ENCODE measurements around the gene AP1S3.
"Not testable (repeated sequence)": the region's sequence is repeated elsewhere in the genome, so short reads cannot be mapped to it uniquely, and the experiment has no call there.

AP1S3 gene

DNA sequence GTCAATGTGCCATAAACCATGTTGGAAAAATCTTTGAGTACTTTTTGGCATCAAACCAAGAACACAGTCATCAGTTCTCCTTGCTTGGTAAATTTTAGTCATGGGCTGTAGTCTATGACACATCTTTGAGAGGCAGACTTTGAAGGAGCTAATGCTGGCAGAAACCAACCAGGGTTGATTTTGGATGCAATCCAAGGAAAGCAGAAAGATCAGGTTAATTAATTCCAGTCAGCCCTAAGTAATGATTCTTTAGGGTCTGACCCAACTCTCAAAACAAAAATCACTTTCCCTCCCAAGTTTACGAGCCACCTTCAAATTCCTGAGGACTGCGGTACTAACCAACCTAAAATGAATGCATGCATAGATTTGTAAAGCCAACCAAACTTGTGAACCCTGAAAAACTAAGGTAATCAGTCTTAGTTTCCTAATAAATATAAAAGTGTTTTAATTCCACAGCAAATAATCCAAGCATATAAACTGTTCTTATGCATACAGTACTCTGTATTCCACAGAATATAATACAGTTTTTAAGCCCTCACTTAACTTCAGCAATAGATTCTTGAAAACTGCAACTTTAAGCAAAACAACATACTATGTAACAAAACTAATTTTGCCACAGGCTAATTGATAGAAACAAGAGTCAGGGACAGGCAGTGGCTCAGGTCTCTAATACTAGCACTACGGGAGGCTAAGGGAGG, 22.0 kb downstream of the AP1S3 start:
- no peak overlapping the region for H3K4me2 ChIP-seq (ENCODE audit: low read depth, low read length, poor library complexity, severe bottlenecking)

GRCh38 chr2:223814764-223815163, 22.6 kb downstream of the AP1S3 start:
- H3K4me1 ChIP-seq (ENCODE audit: insufficient read depth, low read length, poor library complexity, severe bottlenecking); H3K4me2 ChIP-seq (ENCODE audit: low read depth, low read length, poor library complexity, severe bottlenecking): not testable (repeated sequence)

More for the DNA sequence above, 22.0 kb downstream of the AP1S3 start:
- no peaks in the 10 kb centered on the region for H3K9me3 ChIP-seq (ENCODE audit: insufficient read depth, low read depth, low read length)
- H3K79me2 ChIP-seq (ENCODE audit: insufficient read depth, low read length) = no peaks in the 10 kb centered on the region
- H3K4me1 ChIP-seq (ENCODE audit: insufficient read depth, low read length, poor library complexity, severe bottlenecking) = no peaks in the 10 kb centered on the region
- H3K4me3 ChIP-seq (ENCODE audit: low read length, poor library complexity, severe bottlenecking) = no peak overlapping the region
- H2AFZ ChIP-seq (ENCODE audit: low read length) = no peak overlapping the region
- no peaks in the 10 kb centered on the region for H4K20me1 ChIP-seq (ENCODE audit: insufficient read depth, low read length, poor library complexity, severe bottlenecking)
- no peaks in the 10 kb centered on the region for H3K27me3 ChIP-seq (ENCODE audit: insufficient read depth, low read length, poor library complexity, severe bottlenecking)
- no peaks in the 10 kb centered on the region for H3K9me2 ChIP-seq (replicated peaks; ENCODE audit: low read depth, low read length)
- H3K36me3 ChIP-seq (ENCODE audit: insufficient read depth, low read length) = no peaks in the 10 kb centered on the region
- no peak overlapping the region for H3K9ac ChIP-seq (ENCODE audit: low read depth, low read length, poor library complexity, severe bottlenecking)
- no peaks in the 10 kb centered on the region for H3F3A ChIP-seq (ENCODE audit: low read depth)
- no peak for TF ChIP-seq EZH2phosphoT487 (IDR thresholded peaks at IDR 0.05; ENCODE audit: borderline replicate concordance)
- TF ChIP-seq, protein P1, sequence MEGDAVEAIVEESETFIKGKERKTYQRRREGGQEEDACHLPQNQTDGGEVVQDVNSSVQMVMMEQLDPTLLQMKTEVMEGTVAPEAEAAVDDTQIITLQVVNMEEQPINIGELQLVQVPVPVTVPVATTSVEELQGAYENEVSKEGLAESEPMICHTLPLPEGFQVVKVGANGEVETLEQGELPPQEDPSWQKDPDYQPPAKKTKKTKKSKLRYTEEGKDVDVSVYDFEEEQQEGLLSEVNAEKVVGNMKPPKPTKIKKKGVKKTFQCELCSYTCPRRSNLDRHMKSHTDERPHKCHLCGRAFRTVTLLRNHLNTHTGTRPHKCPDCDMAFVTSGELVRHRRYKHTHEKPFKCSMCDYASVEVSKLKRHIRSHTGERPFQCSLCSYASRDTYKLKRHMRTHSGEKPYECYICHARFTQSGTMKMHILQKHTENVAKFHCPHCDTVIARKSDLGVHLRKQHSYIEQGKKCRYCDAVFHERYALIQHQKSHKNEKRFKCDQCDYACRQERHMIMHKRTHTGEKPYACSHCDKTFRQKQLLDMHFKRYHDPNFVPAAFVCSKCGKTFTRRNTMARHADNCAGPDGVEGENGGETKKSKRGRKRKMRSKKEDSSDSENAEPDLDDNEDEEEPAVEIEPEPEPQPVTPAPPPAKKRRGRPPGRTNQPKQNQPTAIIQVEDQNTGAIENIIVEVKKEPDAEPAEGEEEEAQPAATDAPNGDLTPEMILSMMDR (conservative IDR thresholded peaks at IDR 0.05; ENCODE audit: low read length) = no peak

GRCh38 chr2:223813329-223813728, 24.1 kb downstream of the AP1S3 start:
- Histone ChIP-seq H3K36me3 (ENCODE audit: insufficient read depth, low read length) (no peaks in the 10 kb centered on the region), H4K20me1 (ENCODE audit: insufficient read depth, low read length, poor library complexity, severe bottlenecking) (no peaks in the 10 kb centered on the region), H3K27me3 (ENCODE audit: insufficient read depth, low read length, poor library complexity, severe bottlenecking) (no peaks in the 10 kb centered on the region), H3K9me2 (replicated peaks; ENCODE audit: low read depth, low read length) (no peaks in the 10 kb centered on the region), H3K9me3 (ENCODE audit: insufficient read depth, low read depth, low read length) (no peaks in the 10 kb centered on the region), H3K4me1 (ENCODE audit: insufficient read depth, low read length, poor library complexity, severe bottlenecking) (no peaks in the 10 kb centered on the region), H3K9ac (ENCODE audit: low read depth, low read length, poor library complexity, severe bottlenecking) (no peak overlapping the region), H3K4me3 (ENCODE audit: low read length, poor library complexity, severe bottlenecking) (no peak overlapping the region), H2AFZ (ENCODE audit: low read length) (no peak overlapping the region), H3K79me2 (ENCODE audit: insufficient read depth, low read length) (no peaks in the 10 kb centered on the region), H3K4me2 (ENCODE audit: low read depth, low read length, poor library complexity, severe bottlenecking) (no peak overlapping the region), H3F3A (ENCODE audit: low read depth) (no peaks in the 10 kb centered on the region)
- TF ChIP-seq EZH2phosphoT487 (IDR thresholded peaks at IDR 0.05; ENCODE audit: borderline replicate concordance) = no peak
- TF ChIP-seq, protein P1 (conservative IDR thresholded peaks at IDR 0.05; ENCODE audit: low read length) = no peak

More at GRCh38 chr2:223814764-223815163, 22.6 kb downstream of the AP1S3 start:
- not testable (repeated sequence) for H3K9ac ChIP-seq (ENCODE audit: low read depth, low read length, poor library complexity, severe bottlenecking); H3K36me3 ChIP-seq (ENCODE audit: insufficient read depth, low read length); H3K9me3 ChIP-seq (ENCODE audit: insufficient read depth, low read depth, low read length); H3K4me3 ChIP-seq (ENCODE audit: low read length, poor library complexity, severe bottlenecking); H2AFZ ChIP-seq (ENCODE audit: low read length); H3F3A ChIP-seq (ENCODE audit: low read depth); H3K27me3 ChIP-seq (ENCODE audit: insufficient read depth, low read length, poor library complexity, severe bottlenecking); H4K20me1 ChIP-seq (ENCODE audit: insufficient read depth, low read length, poor library complexity, severe bottlenecking); H3K79me2 ChIP-seq (ENCODE audit: insufficient read depth, low read length); H3K9me2 ChIP-seq (replicated peaks; ENCODE audit: low read depth, low read length)

DNA sequence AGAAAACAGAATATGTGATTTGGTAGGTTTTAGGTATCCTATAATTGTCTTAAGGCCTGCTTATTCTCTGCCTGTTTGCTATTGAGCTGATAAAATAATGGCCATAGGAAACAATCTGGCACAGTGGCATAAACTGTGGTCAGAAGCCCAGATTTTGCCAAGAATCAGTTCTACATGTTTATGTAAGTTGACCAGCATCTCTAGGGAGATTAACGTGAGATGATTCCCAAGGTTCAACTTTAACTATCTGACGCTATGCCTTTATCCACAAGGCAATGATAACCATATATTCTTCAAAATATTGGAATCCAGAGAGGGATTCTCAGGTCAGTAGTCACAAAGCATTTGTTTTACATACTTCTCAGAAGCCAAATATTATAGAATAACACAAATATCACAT, 25.6 kb downstream of the AP1S3 start:
- Histone ChIP-seq H4K20me1 (ENCODE audit: insufficient read depth, low read length, poor library complexity, severe bottlenecking) (no peaks in the 10 kb centered on the region), H2AFZ (ENCODE audit: low read length) (no peak overlapping the region), H3K4me3 (ENCODE audit: low read length, poor library complexity, severe bottlenecking) (no peak overlapping the region), H3K4me2 (ENCODE audit: low read depth, low read length, poor library complexity, severe bottlenecking) (no peak overlapping the region), H3K9me3 (ENCODE audit: insufficient read depth, low read depth, low read length) (no peaks in the 10 kb centered on the region), H3K4me1 (ENCODE audit: insufficient read depth, low read length, poor library complexity, severe bottlenecking) (no peaks in the 10 kb centered on the region), H3K36me3 (ENCODE audit: insufficient read depth, low read length) (no peaks in the 10 kb centered on the region), H3K9me2 (replicated peaks; ENCODE audit: low read depth, low read length) (no peaks in the 10 kb centered on the region), H3K9ac (ENCODE audit: low read depth, low read length, poor library complexity, severe bottlenecking) (no peak overlapping the region), H3F3A (ENCODE audit: low read depth) (no peaks in the 10 kb centered on the region), H3K79me2 (ENCODE audit: insufficient read depth, low read length) (no peaks in the 10 kb centered on the region), H3K27me3 (ENCODE audit: insufficient read depth, low read length, poor library complexity, severe bottlenecking) (no peaks in the 10 kb centered on the region)
- TF ChIP-seq, protein P1 (conservative IDR thresholded peaks at IDR 0.05; ENCODE audit: low read length) = no peak
- no peak for TF ChIP-seq EZH2phosphoT487 (IDR thresholded peaks at IDR 0.05; ENCODE audit: borderline replicate concordance)

Measured in Loucy (cell line).